GM19372 (cell line): ENCODE data around the gene CTXN1.

ENCODE experiments used
- ATAC-seq: cut with Tn5 transposase; IDR thresholded peaks from one replicate; pipeline ENCODE4 v1.9.1; 2021; ENCODE audit warnings: mild to moderate bottlenecking, low read depth, moderate library complexity; ENCODE audit not compliant: unreplicated experiment

CTXN1 gene

DNA sequence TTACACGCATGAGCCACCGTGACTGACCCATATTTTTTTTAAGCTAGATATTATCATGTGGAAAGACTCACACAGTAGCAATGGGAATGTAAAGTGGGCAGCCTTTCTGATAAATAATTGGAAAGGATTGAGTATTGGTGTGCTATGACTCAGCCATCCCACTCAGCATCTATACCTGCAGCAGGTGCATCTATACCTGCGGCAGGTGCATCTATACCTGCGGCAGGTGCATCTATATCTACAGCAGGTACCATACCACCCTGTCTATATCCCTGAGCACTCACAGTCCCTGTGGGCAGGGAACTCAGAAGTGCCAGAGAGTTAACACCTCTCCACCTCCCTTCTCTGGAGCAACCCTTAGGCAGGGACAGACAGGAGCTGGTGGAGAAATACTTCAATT is 42.8 kb downstream of the CTXN1 start:
- ATAC-seq = no peak

GRCh38 chr19:7881910-7882309 is 44.0 kb downstream of the CTXN1 start:
- ATAC-seq = no peak

DNA sequence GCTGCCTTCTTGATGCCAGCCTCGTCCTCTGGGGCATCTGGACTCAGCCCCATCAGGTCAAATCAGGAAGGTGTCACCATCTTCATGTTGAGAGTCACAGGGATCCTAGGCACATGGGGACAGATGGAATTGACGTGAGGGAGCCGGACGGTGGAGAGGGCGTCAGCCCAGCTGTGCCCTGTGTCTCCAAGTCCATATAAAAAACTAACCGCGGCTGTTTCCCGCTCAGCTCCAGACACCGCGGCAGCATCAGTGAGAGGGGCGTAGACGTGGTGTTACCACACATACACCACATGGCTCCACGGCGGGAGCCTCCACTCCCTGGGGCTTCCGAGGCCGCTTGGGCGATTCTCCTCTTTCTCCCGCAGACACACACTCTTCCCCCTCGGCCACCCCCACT is 46.1 kb downstream of the CTXN1 start:
- no peak for ATAC-seq

DNA sequence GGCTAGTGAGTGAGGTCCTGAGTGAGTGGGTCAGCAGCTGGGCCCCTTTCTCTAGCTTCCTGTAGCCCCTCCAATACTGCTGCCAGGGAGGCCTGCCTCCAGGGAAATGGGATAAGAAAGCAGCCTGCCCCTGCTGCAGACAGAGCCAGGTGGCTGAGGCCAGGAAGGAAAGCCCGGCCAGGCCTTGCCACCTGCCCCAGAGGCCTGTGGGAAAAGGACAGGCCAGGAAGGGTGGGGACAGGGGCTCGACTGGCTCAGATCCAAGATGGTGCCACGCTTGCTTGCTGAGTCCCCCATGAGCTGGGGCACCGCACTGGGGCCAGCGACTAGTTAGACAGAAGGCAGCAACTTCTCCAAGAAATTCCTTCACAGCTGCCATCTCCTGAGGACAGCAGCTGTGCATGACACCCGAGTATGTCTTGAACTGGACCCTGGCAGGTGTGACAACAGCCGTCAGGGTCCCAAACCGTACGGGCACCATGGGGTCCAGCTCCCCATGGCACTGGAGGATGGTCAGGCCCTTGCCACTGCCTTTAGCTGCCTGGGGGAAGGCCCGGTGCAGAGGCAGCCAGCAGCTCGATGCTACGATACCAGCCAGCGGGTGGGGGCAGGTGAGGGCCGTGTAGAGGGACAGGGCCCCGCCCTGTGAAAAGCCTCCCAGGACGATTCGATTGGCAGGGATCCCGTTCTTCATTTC is 46.7 kb downstream of the CTXN1 start:
- ATAC-seq = no peak

DNA sequence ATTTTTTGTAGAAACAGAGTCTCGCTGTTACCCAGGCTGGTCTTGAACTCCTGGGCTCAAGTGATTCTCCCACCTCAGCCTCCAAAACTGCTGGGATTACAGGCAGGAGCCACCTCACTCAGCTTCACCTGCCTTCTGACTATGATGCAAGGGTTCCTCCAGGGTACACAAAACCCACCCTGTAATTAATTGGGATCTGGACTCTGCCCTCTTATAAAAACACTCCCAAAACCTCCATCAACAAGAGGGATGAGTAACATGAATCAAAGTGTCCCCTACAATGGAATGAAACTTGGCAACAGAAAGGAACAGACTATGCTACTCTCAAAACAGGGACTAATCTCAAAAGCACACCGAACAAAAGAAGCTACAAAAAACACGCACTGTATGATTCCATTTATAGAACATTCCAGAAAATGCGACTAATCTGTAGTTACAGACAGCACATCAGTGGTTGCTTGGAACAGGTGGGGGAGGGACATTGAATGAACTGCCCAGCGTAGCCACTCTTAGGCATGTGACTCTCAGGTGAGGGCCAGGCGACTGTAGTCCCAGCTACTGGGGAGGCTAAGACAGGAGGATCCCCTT is 48.6 kb downstream of the CTXN1 start:
- ATAC-seq = no peak

- ATAC-seq = no peak
Measured at GRCh38 chr19:7874897-7875273, 51.0 kb downstream of the CTXN1 start.
